Measurements from ENCODE around the gene MACROD1. TPM values are rescaled to one million over a fixed set of nuclear protein-coding genes. Genes with fewer than 3 reads are reported as not detected.

MACROD1 gene
- total and polyA plus RNA-seq, 9 of the 15 experiments (the other 6 are each of a cell fraction or from before 2014, with no cell fraction given), result 1.1 to 60.0 (median 26.4) TPM

- TF ChIP-seq ATF4 (CRISPR knock-in tag; IDR thresholded peaks at IDR 0.05), result no peak
- TF ChIP-seq, protein P1, sequence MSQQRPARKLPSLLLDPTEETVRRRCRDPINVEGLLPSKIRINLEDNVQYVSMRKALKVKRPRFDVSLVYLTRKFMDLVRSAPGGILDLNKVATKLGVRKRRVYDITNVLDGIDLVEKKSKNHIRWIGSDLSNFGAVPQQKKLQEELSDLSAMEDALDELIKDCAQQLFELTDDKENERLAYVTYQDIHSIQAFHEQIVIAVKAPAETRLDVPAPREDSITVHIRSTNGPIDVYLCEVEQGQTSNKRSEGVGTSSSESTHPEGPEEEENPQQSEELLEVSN (IDR thresholded peaks at IDR 0.05; ENCODE audit: borderline replicate concordance in 1 of 2, extremely low read depth in 1 of 2, insufficient read depth in 1 of 2, insufficient read length in 1 of 2, low read depth in 1 of 2, low read length in 1 of 2, poor library complexity in 1 of 2, severe bottlenecking in 1 of 2), result no peak
- no peak for TF ChIP-seq MAFG (tag; conservative IDR thresholded peaks at IDR 0.05)
- TF ChIP-seq PCBP2 (IDR thresholded peaks at IDR 0.05; ENCODE audit: low read depth, low read length, poor library complexity, severe bottlenecking), result no peak
- TF ChIP-seq ZFP1 (CRISPR knock-in tag; IDR thresholded peaks at IDR 0.05), result no peak
- TF ChIP-seq SMAD3 (CRISPR knock-in tag; conservative IDR thresholded peaks at IDR 0.05), result no peak
- TF ChIP-seq, protein P2, sequence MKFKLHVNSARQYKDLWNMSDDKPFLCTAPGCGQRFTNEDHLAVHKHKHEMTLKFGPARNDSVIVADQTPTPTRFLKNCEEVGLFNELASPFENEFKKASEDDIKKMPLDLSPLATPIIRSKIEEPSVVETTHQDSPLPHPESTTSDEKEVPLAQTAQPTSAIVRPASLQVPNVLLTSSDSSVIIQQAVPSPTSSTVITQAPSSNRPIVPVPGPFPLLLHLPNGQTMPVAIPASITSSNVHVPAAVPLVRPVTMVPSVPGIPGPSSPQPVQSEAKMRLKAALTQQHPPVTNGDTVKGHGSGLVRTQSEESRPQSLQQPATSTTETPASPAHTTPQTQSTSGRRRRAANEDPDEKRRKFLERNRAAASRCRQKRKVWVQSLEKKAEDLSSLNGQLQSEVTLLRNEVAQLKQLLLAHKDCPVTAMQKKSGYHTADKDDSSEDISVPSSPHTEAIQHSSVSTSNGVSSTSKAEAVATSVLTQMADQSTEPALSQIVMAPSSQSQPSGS (CRISPR knock-in tag; IDR thresholded peaks at IDR 0.05), result no peak
- TF ChIP-seq PHB2 (IDR thresholded peaks at IDR 0.05; ENCODE audit: low read depth), result no peak
- no peak for TF ChIP-seq JUNB (CRISPR knock-in tag; conservative IDR thresholded peaks at IDR 0.05)
- TF ChIP-seq FOXK2 (conservative IDR thresholded peaks at IDR 0.05 in 1 of 2, IDR thresholded peaks at IDR 0.05 in 1 of 2; ENCODE audit: low read depth in 2 of 2), result no peak
- TF ChIP-seq CREM (IDR thresholded peaks at IDR 0.05; ENCODE audit: low read depth), result no peak
These were observed 156.2 kb downstream of the MACROD1 start (continued) for GRCh38 chr11:64009710-64010109.
